Umbilical cord (tissue), 2 donors: ENCODE measurements around the gene PTPN21. TPM values are rescaled to one million over a fixed set of nuclear protein-coding genes. Genes with fewer than 3 reads are reported as not detected.

Experiments used
- DNase-seq: peaks from one replicate; pipeline ENCODE4 v3.0.0-alpha.2; 2015; ENCODE audit warnings: low spot score
- total RNA-seq: library from RNA; depleted of rRNA; stranded (reverse); fragments of >200 nt; gene quantifications from one replicate; pipeline ENCODE4 v1.2.3, GENCODE V29; 2014; ENCODE audit warnings: low replicate concordance; ENCODE audit not compliant: insufficient read depth

PTPN21 gene
- total RNA-seq, 1 donor from 2014 or later = 15.4 TPM

GRCh38 chr14:88470542-88471440 is 84.0 kb downstream of the PTPN21 start:
- DNase-seq = no peak

- DNase-seq = no peak
Measured at GRCh38 chr14:88468406-88468805, 86.4 kb downstream of the PTPN21 start.

GRCh38 chr14:88463318-88463717 is 91.5 kb downstream of the PTPN21 start:
- no peak for DNase-seq

GRCh38 chr14:88454886-88455285 is 99.9 kb downstream of the PTPN21 start:
- no peak for DNase-seq

GRCh38 chr14:88452231-88452630 is 102.6 kb downstream of the PTPN21 start:
- no peak for DNase-seq

- DNase-seq = no peak
Measured at GRCh38 chr14:88439088-88439487, 115.7 kb downstream of the PTPN21 start.

GRCh38 chr14:88437658-88438057 is 117.1 kb downstream of the PTPN21 start:
- DNase-seq = no peak

- no peak for DNase-seq
Measured at GRCh38 chr14:88430976-88431375, 123.8 kb downstream of the PTPN21 start.

- no peak for DNase-seq
Measured at GRCh38 chr14:88426271-88426670, 128.5 kb downstream of the PTPN21 start.

GRCh38 chr14:88424573-88424972 is 130.2 kb downstream of the PTPN21 start:
- no peak for DNase-seq

- DNase-seq = no peak
Measured at GRCh38 chr14:88422919-88423650, 131.7 kb downstream of the PTPN21 start.

GRCh38 chr14:88422047-88422446 is 132.8 kb downstream of the PTPN21 start:
- DNase-seq = no peak

GRCh38 chr14:88421286-88421685 is 133.5 kb downstream of the PTPN21 start:
- DNase-seq = peak; percentile 3

- no peak for DNase-seq
Measured at GRCh38 chr14:88420187-88420586, 134.6 kb downstream of the PTPN21 start.

GRCh38 chr14:88417594-88417993 is 137.2 kb downstream of the PTPN21 start:
- no peak for DNase-seq

Other genes starting within 250 kb of the PTPN21 start
- 2.9 TPM for gene KCNK10, start 231.7 kb downstream of the PTPN21 start, total RNA-seq
- gene SPATA7, start 169.3 kb downstream of the PTPN21 start, total RNA-seq = 27.7 TPM
- 66.0 TPM for gene ZC3H14, start 8.0 kb upstream of the PTPN21 start, total RNA-seq
- 2.6 TPM for gene EML5, start 237.9 kb upstream of the PTPN21 start, total RNA-seq